Common myeloid progenitor, CD34-positive (primary cell): ENCODE measurements around the gene DDX49.

Source experiments
- CTCF ChIA-PET: fragments of 350-600 bp; sonication (Branson Sonifier 250); formaldehyde crosslinking; loops from one replicate; lab custom pipeline; 2021; ENCODE audit warnings: antibody characterized with exemption; lab: Charles Lee
- POLR2A ChIA-PET: fragments of 350-600 bp; sonication (Branson Sonifier 250); formaldehyde crosslinking; loops from one replicate; lab custom pipeline; 2021; ENCODE audit warnings: antibody characterized with exemption; lab: Charles Lee
- DNase-seq, 3 donors: peaks; one replicate each; pipeline versions ENCODE4 v3.0.0 to v3.0.0-alpha.2; 2013
- H3K27ac ChIP-seq, 2 experiments: 1 replicate in 1 of 2; 2 replicates in 1 of 2; pipeline ENCODE4 v1.7.0; 2013; ENCODE audit warnings: inconsistent platforms in 2 of 2, low read length in 2 of 2, mild to moderate bottlenecking in 2 of 2, low read depth in 1 of 2, moderate library complexity in 1 of 2; ENCODE audit not compliant: severe bottlenecking in 2 of 2, insufficient read depth in 1 of 2, poor library complexity in 1 of 2
- H3K27me3 ChIP-seq, 5 experiments: replicated peaks in 2 of 5; 1 replicate in 3 of 5; 2 replicates in 2 of 5; pipeline versions ENCODE4 v1.6.1 to v1.7.0; 2013; ENCODE audit warnings: low read length in 4 of 5, mild to moderate bottlenecking in 2 of 5, moderate library complexity in 2 of 5, inconsistent platforms in 1 of 5; ENCODE audit not compliant: insufficient read depth in 5 of 5, control insufficient read depth in 4 of 5
- H3K36me3 ChIP-seq, 4 experiments: 1 replicate in 2 of 4; 2 replicates in 2 of 4; pipeline versions ENCODE4 v1.6.1 to v1.7.0; 2013; ENCODE audit warnings: low read length in 3 of 4, control low read depth in 1 of 4, mild to moderate bottlenecking in 1 of 4; ENCODE audit not compliant: control insufficient read depth in 4 of 4, insufficient read depth in 4 of 4
- H3K4me1 ChIP-seq, 4 experiments: 1 replicate in 3 of 4; 2 replicates in 1 of 4; pipeline versions ENCODE4 v1.6.1 to v1.7.1; 2013; ENCODE audit warnings: low read length in 3 of 4, mild to moderate bottlenecking in 3 of 4, control low read depth in 1 of 4, inconsistent platforms in 1 of 4, moderate library complexity in 1 of 4; ENCODE audit not compliant: control insufficient read depth in 4 of 4, insufficient read depth in 4 of 4; ENCODE audit errors: control extremely low read depth in 1 of 4
- H3K4me3 ChIP-seq, 7 experiments: 1 replicate in 4 of 7; 2 replicates in 3 of 7; pipeline versions ENCODE4 v1.5.1 to v1.7.0; 2013; ENCODE audit warnings: mild to moderate bottlenecking in 7 of 7, low read length in 6 of 7, moderate library complexity in 6 of 7, inconsistent platforms in 2 of 7, low read depth in 2 of 7, control low read depth in 1 of 7; ENCODE audit not compliant: insufficient read depth in 4 of 7, control insufficient read depth in 1 of 7; ENCODE audit errors: extremely low read depth in 1 of 7
- H3K9me3 ChIP-seq, 5 experiments: 1 replicate in 4 of 5; 2 replicates in 1 of 5; pipeline versions ENCODE4 v1.6.1 to v1.7.1; 2013; ENCODE audit warnings: low read length in 4 of 5, mild to moderate bottlenecking in 2 of 5, inconsistent platforms in 1 of 5, low read depth in 1 of 5, moderate library complexity in 1 of 5; ENCODE audit not compliant: control insufficient read depth in 4 of 5, insufficient read depth in 2 of 5; ENCODE audit errors: control extremely low read depth in 1 of 5
- WGBS: methylation state at CpG from one replicate; pipeline ENCODE4 v1.1.5; 2013; ENCODE audit not compliant: insufficient coverage; 5-methylcytosine and 5-hydroxymethylcytosine counted together

DDX49 gene

GRCh38 chr19:18905513-18906236 lies 13.8 kb upstream of the DDX49 start:
- POLR2A ChIA-PET, result no interaction called here
- peaks cover 2 to 78% (median 61%) of the 10 kb centered on the region in 4 experiments for H3K36me3 ChIP-seq
- H3K27ac ChIP-seq, result no peak overlapping the region
- H3K4me1 ChIP-seq, result no peaks in the 10 kb centered on the region
- WGBS, result 95% methylated on average over 16 of the region's 26 CpGs
- no peaks in the 10 kb centered on the region for H3K9me3 ChIP-seq
- H3K4me3 ChIP-seq, result no peak overlapping the region
- CTCF ChIA-PET, result no interaction called here
- DNase-seq, result no peak
- H3K27me3 ChIP-seq, result no peaks in the 10 kb centered on the region

GRCh38 chr19:18906605-18907519 lies 12.7 kb upstream of the DDX49 start:
- 97% methylated on average over 31 of the region's 36 CpGs for WGBS
- Histone ChIP-seq H3K27ac (no peak overlapping the region), H3K27me3 (no peaks in the 10 kb centered on the region), H3K36me3 (peaks cover 2 to 75% (median 57%) of the 10 kb centered on the region in 4 experiments), H3K4me3 (no peak overlapping the region), H3K9me3 (no peaks in the 10 kb centered on the region), H3K4me1 (no peaks in the 10 kb centered on the region)
- ChIA-PET POLR2A (no interaction called here), CTCF (interaction anchor here (2.0 kb wide), 1 partner anchor 11 kb away, joined by 6 read pairs; the partner anchor contains the start of gene CERS1)
- no peak for DNase-seq

- WGBS, result 95% methylated on average over 13 of the region's 17 CpGs
- Histone ChIP-seq H3K9me3 (no peaks in the 10 kb centered on the region), H3K27me3 (no peaks in the 10 kb centered on the region), H3K4me3 (no peak overlapping the region), H3K27ac (no peak overlapping the region), H3K4me1 (no peaks in the 10 kb centered on the region), H3K36me3 (peaks cover 2 to 78% (median 58%) of the 10 kb centered on the region in 4 experiments)
- ChIA-PET CTCF (interaction anchor here (1.5 to 2.0 kb wide), 2 partner anchors 13 to 78 kb away, joined by 4 to 6 read pairs; partner anchors contain the start of gene CERS1), POLR2A (no interaction called here)
- no peak for DNase-seq
Measured at GRCh38 chr19:18908917-18909619, 10.4 kb upstream of the DDX49 start.

- Histone ChIP-seq H3K4me1 (no peaks in the 10 kb centered on the region), H3K9me3 (no peaks in the 10 kb centered on the region), H3K36me3 (peaks cover 2 to 76% (median 53%) of the 10 kb centered on the region in 4 experiments), H3K27me3 (no peaks in the 10 kb centered on the region), H3K4me3 (no peak overlapping the region), H3K27ac (no peak overlapping the region)
- 96% methylated on average over 9 of the region's 10 CpGs for WGBS
- no peak for DNase-seq
- POLR2A ChIA-PET, result no interaction called here
- CTCF ChIA-PET, result interaction anchor here (1.5 kb wide), 1 partner anchor 14 kb away, joined by 5 read pairs; the partner anchor contains the start of gene CERS1
Measured at GRCh38 chr19:18910010-18910409, 9.5 kb upstream of the DDX49 start.

GRCh38 chr19:18910801-18911436 lies 8.6 kb upstream of the DDX49 start:
- POLR2A ChIA-PET, result no interaction called here
- WGBS, result 96% methylated on average over 18 of the region's 19 CpGs

GRCh38 chr19:18912933-18913332 lies 6.6 kb upstream of the DDX49 start:
- Histone ChIP-seq H3K36me3 (peaks cover 2 to 52% (median 33%) of the 10 kb centered on the region in 4 experiments), H3K4me1 (peaks cover 0 to 10% (median 4%) of the 10 kb centered on the region in 4 experiments), H3K27me3 (no peaks in the 10 kb centered on the region), H3K27ac (no peak overlapping the region), H3K4me3 (no peak overlapping the region), H3K9me3 (no peaks in the 10 kb centered on the region)
- ChIA-PET POLR2A (no interaction called here), CTCF (no interaction called here)
- DNase-seq, result no peak
- WGBS, result 98% methylated on average over 14 of the region's 14 CpGs

More at GRCh38 chr19:18910801-18911436, 8.6 kb upstream of the DDX49 start:
- Histone ChIP-seq H3K4me3 (no peak overlapping the region), H3K27ac (no peak overlapping the region), H3K27me3 (no peaks in the 10 kb centered on the region), H3K4me1 (no peaks in the 10 kb centered on the region), H3K9me3 (no peaks in the 10 kb centered on the region), H3K36me3 (peaks cover 2 to 70% (median 50%) of the 10 kb centered on the region in 4 experiments)
- no peak for DNase-seq
- CTCF ChIA-PET, result interaction anchor here (0.9 to 1.5 kb wide), 3 partner anchors 9 to 76 kb away, joined by 3 to 9 read pairs (median 5); partner anchors contain the start of genes CERS1, COPE and DDX49
